ENCODE measurements around the gene DOK3. TPM values are rescaled to one million over a fixed set of nuclear protein-coding genes. Genes with fewer than 3 reads are reported as not detected.

The DOK3 gene
- polyA plus RNA-seq, 1 donor (not counting 4 experiments of a cell fraction or from before 2014, with no cell fraction given) = 1.7 TPM

- no peak for DNase-seq (ENCODE audit: low read depth, low spot score)
Observed at GRCh38 chr5:177458912-177459350, 50.7 kb downstream of the DOK3 start.

GRCh38 chr5:177457852-177458681, 51.6 kb downstream of the DOK3 start:
- H3K4me1 ChIP-seq (ENCODE audit: control insufficient read depth, extremely low read depth, insufficient read depth, low read length) = peaks cover 11% of the 10 kb centered on the region
- DNase-seq (ENCODE audit: low read depth, low spot score) = no peak
- H4K20me1 ChIP-seq (ENCODE audit: control insufficient read depth, extremely low read depth, insufficient read depth, low read length) = peaks cover 5% of the 10 kb centered on the region
- H3K9ac ChIP-seq (ENCODE audit: control insufficient read depth, extremely low read depth, insufficient read depth, low read length) = no peak overlapping the region
- no peaks in the 10 kb centered on the region for H3K9me3 ChIP-seq (ENCODE audit: control insufficient read depth, low read depth, low read length)
- no peak for TF ChIP-seq CTCF (optimal IDR thresholded peaks at IDR 0.05 in 1 of 3, IDR thresholded peaks at IDR 0.05 in 1 of 3, conservative IDR thresholded peaks at IDR 0.05 in 1 of 3; ENCODE audit: extremely low read depth in 1 of 3, insufficient read depth in 2 of 3, low read length in 3 of 3)
- TF ChIP-seq EZH2 (IDR thresholded peaks at IDR 0.05; ENCODE audit: low read length) = no peak
- H3K9me1 ChIP-seq (ENCODE audit: control insufficient read depth, extremely low read depth, insufficient read depth, low read length) = no peaks in the 10 kb centered on the region
- H3K27me3 ChIP-seq (ENCODE audit: control insufficient read depth, extremely low read depth, insufficient read depth, low read length) = no peaks in the 10 kb centered on the region
- dilution Hi-C loops (cut with MboI; ENCODE audit: extremely low pct_ligation_motif_present, low sequenced_read_pairs) = no loop called here
- peaks cover 15 to 18% of the 10 kb centered on the region in 2 experiments for H3K36me3 ChIP-seq (ENCODE audit: control insufficient read depth in 2 of 2, extremely low read depth in 1 of 2, insufficient read depth in 2 of 2, low read length in 2 of 2)
- H3K27ac ChIP-seq (ENCODE audit: control insufficient read depth, insufficient read depth, low read length) = no peak overlapping the region
- FAIRE-seq = no peak
- no peaks in the 10 kb centered on the region for H3K79me2 ChIP-seq (ENCODE audit: control insufficient read depth, insufficient read depth, low read length)
- H2AFZ ChIP-seq (ENCODE audit: control insufficient read depth, low read length) = no peak overlapping the region
- H3K4me2 ChIP-seq (ENCODE audit: control insufficient read depth, extremely low read depth, insufficient read depth, low read depth, low read length) = no peak overlapping the region
- no peak overlapping the region for H3K4me3 ChIP-seq (ENCODE audit: control insufficient read depth in 2 of 3, extremely low read depth in 1 of 3, insufficient read depth in 2 of 3, low read depth in 1 of 3, low read length in 3 of 3)

More at GRCh38 chr5:177458912-177459350, 50.7 kb downstream of the DOK3 start:
- H3K4me1 ChIP-seq (ENCODE audit: control insufficient read depth, extremely low read depth, insufficient read depth, low read length) = peaks cover 7% of the 10 kb centered on the region
- FAIRE-seq = no peak
- peaks cover 5% of the 10 kb centered on the region for H4K20me1 ChIP-seq (ENCODE audit: control insufficient read depth, extremely low read depth, insufficient read depth, low read length)
- no peak for TF ChIP-seq EZH2 (IDR thresholded peaks at IDR 0.05; ENCODE audit: low read length)
- no peak overlapping the region for H3K27ac ChIP-seq (ENCODE audit: control insufficient read depth, insufficient read depth, low read length)
- H3K79me2 ChIP-seq (ENCODE audit: control insufficient read depth, insufficient read depth, low read length) = no peaks in the 10 kb centered on the region
- no peaks in the 10 kb centered on the region for H3K9me3 ChIP-seq (ENCODE audit: control insufficient read depth, low read depth, low read length)
- peaks cover 18 to 19% of the 10 kb centered on the region in 2 experiments for H3K36me3 ChIP-seq (ENCODE audit: control insufficient read depth in 2 of 2, extremely low read depth in 1 of 2, insufficient read depth in 2 of 2, low read length in 2 of 2)
- no peak overlapping the region for H3K9ac ChIP-seq (ENCODE audit: control insufficient read depth, extremely low read depth, insufficient read depth, low read length)
- H3K4me2 ChIP-seq (ENCODE audit: control insufficient read depth, extremely low read depth, insufficient read depth, low read depth, low read length) = no peak overlapping the region
- H3K9me1 ChIP-seq (ENCODE audit: control insufficient read depth, extremely low read depth, insufficient read depth, low read length) = no peaks in the 10 kb centered on the region
- H2AFZ ChIP-seq (ENCODE audit: control insufficient read depth, low read length) = no peak overlapping the region
- no peaks in the 10 kb centered on the region for H3K27me3 ChIP-seq (ENCODE audit: control insufficient read depth, extremely low read depth, insufficient read depth, low read length)
- H3K4me3 ChIP-seq (ENCODE audit: control insufficient read depth in 2 of 3, extremely low read depth in 1 of 3, insufficient read depth in 2 of 3, low read depth in 1 of 3, low read length in 3 of 3) = no peak overlapping the region
- dilution Hi-C loops (cut with MboI; ENCODE audit: extremely low pct_ligation_motif_present, low sequenced_read_pairs) = no loop called here
